Osteocyte (in vitro differentiated cells): ENCODE results near the gene COL4A1. TPM values are rescaled to one million over a fixed set of nuclear protein-coding genes. Genes with fewer than 3 reads are reported as not detected.

Experiments used
- DNase-seq: peaks from one replicate; pipeline ENCODE4 v3.0.0; 2021; ENCODE audit warnings: mixed read lengths; ENCODE audit not compliant: unreplicated experiment; ENCODE audit errors: extremely low spot score
- H3K27ac Mint-ChIP-seq: one replicate; pipeline ENCODE4 v1.8.0; 2021; ENCODE audit warnings: mild to moderate bottlenecking, mixed read lengths; ENCODE audit not compliant: unreplicated experiment
- H3K27me3 Mint-ChIP-seq: one replicate; pipeline ENCODE4 v1.8.0; 2021; ENCODE audit warnings: mixed read lengths; ENCODE audit not compliant: unreplicated experiment
- H3K36me3 Mint-ChIP-seq: one replicate; pipeline ENCODE4 v1.8.0; 2021; ENCODE audit warnings: mixed read lengths; ENCODE audit not compliant: unreplicated experiment
- H3K4me1 Mint-ChIP-seq: one replicate; pipeline ENCODE4 v1.8.0; 2021; ENCODE audit warnings: mixed read lengths; ENCODE audit not compliant: unreplicated experiment
- H3K4me3 Mint-ChIP-seq: one replicate; pipeline ENCODE4 v1.8.0; 2021; ENCODE audit warnings: mild to moderate bottlenecking, moderate library complexity, mixed read lengths; ENCODE audit not compliant: unreplicated experiment
- H3K9me3 Mint-ChIP-seq: one replicate; pipeline ENCODE4 v1.8.0; 2021; ENCODE audit warnings: mixed read lengths; ENCODE audit not compliant: unreplicated experiment
- CTCF ChIP-seq: fragments of 200-600 bp; sonication (generic); IDR thresholded peaks from 2 replicates; pipeline ENCODE4 v1.5.0; 2021; ENCODE audit warnings: antibody characterized with exemption, mild to moderate bottlenecking, moderate library complexity
- total RNA-seq: library from RNA; stranded (reverse); gene quantifications from 2 replicates; pipeline ENCODE4 v1.2.1, GENCODE V29; 2021

The COL4A1 gene
- total RNA-seq, 1 donor from 2014 or later = 3,181 TPM

GRCh38 chr13:110197471-110197870, 109.5 kb downstream of the COL4A1 start:
- Mint-ChIP-seq H3K4me1 (peaks cover 6% of the 10 kb centered on the region), H3K4me3 (no peak overlapping the region), H3K36me3 (peaks cover 82% of the 10 kb centered on the region), H3K27me3 (no peaks in the 10 kb centered on the region), H3K9me3 (no peaks in the 10 kb centered on the region), H3K27ac (peak overlapping the region; percentile 63)
- no peak for DNase-seq
- TF ChIP-seq CTCF = no peak

- peaks cover 85% of the 10 kb centered on the region for H3K36me3 Mint-ChIP-seq
- peaks cover 6% of the 10 kb centered on the region for H3K4me1 Mint-ChIP-seq
- no peak for TF ChIP-seq CTCF
- H3K27me3 Mint-ChIP-seq = no peaks in the 10 kb centered on the region
- no peak for DNase-seq
- H3K9me3 Mint-ChIP-seq = no peaks in the 10 kb centered on the region
- no peak overlapping the region for H3K4me3 Mint-ChIP-seq
- H3K27ac Mint-ChIP-seq = peak overlapping the region; percentile 63
These were observed 109.9 kb downstream of the COL4A1 start for GRCh38 chr13:110197026-110197425.

GRCh38 chr13:110195547-110196485, 111.1 kb downstream of the COL4A1 start:
- Mint-ChIP-seq H3K27ac (peak overlapping the region; percentile 55), H3K4me1 (peaks cover 6% of the 10 kb centered on the region), H3K27me3 (no peaks in the 10 kb centered on the region), H3K4me3 (no peak overlapping the region), H3K36me3 (peaks cover 92% of the 10 kb centered on the region), H3K9me3 (no peaks in the 10 kb centered on the region)
- TF ChIP-seq CTCF = no peak
- DNase-seq = no peak

GRCh38 chr13:110194451-110194850, 112.5 kb downstream of the COL4A1 start:
- H3K27ac Mint-ChIP-seq = peak overlapping the region; percentile 37
- H3K4me3 Mint-ChIP-seq = no peak overlapping the region
- peaks cover 87% of the 10 kb centered on the region for H3K36me3 Mint-ChIP-seq
- no peaks in the 10 kb centered on the region for H3K27me3 Mint-ChIP-seq
- DNase-seq = no peak
- H3K4me1 Mint-ChIP-seq = peaks cover 8% of the 10 kb centered on the region
- no peak for TF ChIP-seq CTCF
- no peaks in the 10 kb centered on the region for H3K9me3 Mint-ChIP-seq

GRCh38 chr13:110193491-110193890, 113.5 kb downstream of the COL4A1 start:
- no peak overlapping the region for H3K4me3 Mint-ChIP-seq
- H3K27me3 Mint-ChIP-seq = no peaks in the 10 kb centered on the region
- peaks cover 83% of the 10 kb centered on the region for H3K36me3 Mint-ChIP-seq
- H3K27ac Mint-ChIP-seq = peak overlapping the region; percentile 50
- H3K9me3 Mint-ChIP-seq = no peaks in the 10 kb centered on the region
- TF ChIP-seq CTCF = no peak
- H3K4me1 Mint-ChIP-seq = peaks cover 10% of the 10 kb centered on the region
- DNase-seq = no peak
